Measurements from ENCODE around the gene TTLL6.

GRCh38 chr17:48804936-48805411, 12.1 kb downstream of the TTLL6 start:
- TF ChIP-seq CTCF (IDR thresholded peaks at IDR 0.05; ENCODE audit: low read length), result peak; percentile 89
- TF ChIP-seq EZH2 (IDR thresholded peaks at IDR 0.05; ENCODE audit: borderline replicate concordance, low read length), result no peak
